ENCODE results near the gene RAP2A. TPM values are rescaled to one million over a fixed set of nuclear protein-coding genes. Genes with fewer than 3 reads are reported as not detected.

RAP2A gene
- total RNA-seq, 1 experiment from 2014 or later, result 32.1 TPM

DNA sequence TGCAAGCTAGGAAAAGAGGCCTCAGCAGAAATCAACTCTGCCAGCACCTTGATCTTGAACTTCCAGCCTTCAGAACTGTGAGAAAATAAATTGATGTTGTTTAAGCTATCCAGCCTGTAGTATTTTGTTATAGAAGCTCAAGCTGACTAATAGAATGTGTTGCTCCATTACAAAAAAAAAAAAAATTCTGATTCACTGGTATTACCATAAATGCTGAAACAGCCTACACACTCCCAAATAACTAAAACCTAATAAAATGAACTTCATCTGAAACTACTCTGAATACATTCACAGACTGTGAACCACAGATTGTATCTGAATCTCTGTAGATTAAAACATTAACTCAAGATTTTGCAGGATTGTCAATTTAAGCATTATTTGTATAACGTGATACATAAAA is 49.5 kb downstream of the RAP2A start:
- H3K18ac ChIP-seq (ENCODE audit: insufficient read length, low read depth, low read length), result no peak overlapping the region
- H3K27ac Mint-ChIP-seq, result no peak overlapping the region
- WGBS (ENCODE audit: extremely low coverage, insufficient read length, low lambda C conversion rate), result no CpG with 5 or more reads among the region's 1 CpG
- no peak overlapping the region for H2AFZ ChIP-seq (ENCODE audit: low read length)
- H2BK120ac ChIP-seq (ENCODE audit: low read depth, low read length, poor library complexity, severe bottlenecking), result no peak overlapping the region
- no peak overlapping the region for H3K4ac ChIP-seq (ENCODE audit: low read depth, low read length)
- peaks cover 3 to 10% of the 10 kb centered on the region in 2 experiments; a peak in 3 of 4 replicates for H3K4me1 Mint-ChIP-seq
- no peak overlapping the region for H2BK20ac ChIP-seq (ENCODE audit: low read depth, low read length, poor library complexity, severe bottlenecking)
- H2BK15ac ChIP-seq (ENCODE audit: low read depth, low read length), result no peak overlapping the region
- no peak for DNase-seq
- no peak overlapping the region for H3K56ac ChIP-seq (ENCODE audit: insufficient read length, low read depth, low read length)
- no peak overlapping the region for H2BK5ac ChIP-seq (ENCODE audit: insufficient read length, low read length)
- H3K36me3 Mint-ChIP-seq (ENCODE audit: insufficient read depth in 1 of 3, low read depth in 3 of 3), result peaks cover 0 to 4% (median 0%) of the 10 kb centered on the region in 3 experiments; a peak in 2 of 7 replicates
- no peak overlapping the region for H3K4me3 Mint-ChIP-seq
- no peaks in the 10 kb centered on the region; the same call in 1 of the 2 replicates for H3K27me3 Mint-ChIP-seq (ENCODE audit: low read depth)
- H3K9me3 Mint-ChIP-seq, result no peaks in the 10 kb centered on the region
- H3K9me3 ChIP-seq (ENCODE audit: control insufficient read depth, low read depth, low read length), result no peaks in the 10 kb centered on the region
- no peak overlapping the region for H4K91ac ChIP-seq (ENCODE audit: insufficient read length, low read depth, low read length)
- H2AK5ac ChIP-seq (ENCODE audit: insufficient read length, low read length), result no peak overlapping the region
- H4K20me1 ChIP-seq (ENCODE audit: control insufficient read depth, insufficient read depth, insufficient read length), result no peaks in the 10 kb centered on the region
- H3K27ac ChIP-seq (ENCODE audit: insufficient read length, low read depth, low read length), result no peak overlapping the region
- no peaks in the 10 kb centered on the region for H3K79me2 ChIP-seq (ENCODE audit: insufficient read depth, low read length)
- H3T11ph ChIP-seq (ENCODE audit: low read length), result no peak overlapping the region
- no peak overlapping the region for H3K23ac ChIP-seq (ENCODE audit: insufficient read length, low read depth, low read length)
- no peak overlapping the region for H3K9ac ChIP-seq (ENCODE audit: extremely low read depth, insufficient read length, low read length)
- TF ChIP-seq, protein P1, sequence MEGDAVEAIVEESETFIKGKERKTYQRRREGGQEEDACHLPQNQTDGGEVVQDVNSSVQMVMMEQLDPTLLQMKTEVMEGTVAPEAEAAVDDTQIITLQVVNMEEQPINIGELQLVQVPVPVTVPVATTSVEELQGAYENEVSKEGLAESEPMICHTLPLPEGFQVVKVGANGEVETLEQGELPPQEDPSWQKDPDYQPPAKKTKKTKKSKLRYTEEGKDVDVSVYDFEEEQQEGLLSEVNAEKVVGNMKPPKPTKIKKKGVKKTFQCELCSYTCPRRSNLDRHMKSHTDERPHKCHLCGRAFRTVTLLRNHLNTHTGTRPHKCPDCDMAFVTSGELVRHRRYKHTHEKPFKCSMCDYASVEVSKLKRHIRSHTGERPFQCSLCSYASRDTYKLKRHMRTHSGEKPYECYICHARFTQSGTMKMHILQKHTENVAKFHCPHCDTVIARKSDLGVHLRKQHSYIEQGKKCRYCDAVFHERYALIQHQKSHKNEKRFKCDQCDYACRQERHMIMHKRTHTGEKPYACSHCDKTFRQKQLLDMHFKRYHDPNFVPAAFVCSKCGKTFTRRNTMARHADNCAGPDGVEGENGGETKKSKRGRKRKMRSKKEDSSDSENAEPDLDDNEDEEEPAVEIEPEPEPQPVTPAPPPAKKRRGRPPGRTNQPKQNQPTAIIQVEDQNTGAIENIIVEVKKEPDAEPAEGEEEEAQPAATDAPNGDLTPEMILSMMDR (conservative IDR thresholded peaks at IDR 0.05), result no peak
- no peaks in the 10 kb centered on the region; the same call in 1 of the 2 replicates for H3K4me1 ChIP-seq (ENCODE audit: insufficient read depth, low read length)
- no peak overlapping the region for H4K5ac ChIP-seq (ENCODE audit: insufficient read length, low read depth, low read length)
- H4K8ac ChIP-seq (replicated peaks; ENCODE audit: insufficient read length, low read depth, low read length), result no peak overlapping the region
- no peak overlapping the region for H3K14ac ChIP-seq (ENCODE audit: insufficient read depth, low read length)
- no peaks in the 10 kb centered on the region for H3K79me1 ChIP-seq (ENCODE audit: insufficient read depth, low read depth, low read length, poor library complexity, severe bottlenecking)
- H3K4me2 ChIP-seq (ENCODE audit: insufficient read depth, insufficient read length, low read length), result no peak overlapping the region
- H3K23me2 ChIP-seq (ENCODE audit: insufficient read length, low read depth, low read length, poor library complexity, severe bottlenecking), result no peaks in the 10 kb centered on the region
- H2BK12ac ChIP-seq (ENCODE audit: insufficient read length, low read depth, low read length), result no peak overlapping the region
- H3K27me3 ChIP-seq (ENCODE audit: insufficient read depth, low read length), result no peaks in the 10 kb centered on the region
